ENCODE results near the gene MYOZ3.
A peak's percentile ranks its signal among the peaks of the same experiment; 100 is the strongest.

Gene MYOZ3

GRCh38 chr5:150656191-150657132, 4.6 kb upstream of the MYOZ3 start:
- Mint-ChIP-seq H3K27ac (no peak overlapping the region), H3K9me3 (no peaks in the 10 kb centered on the region), H3K4me1 (ENCODE audit: low read depth) (peaks cover 6% of the 10 kb centered on the region), H3K27me3 (ENCODE audit: low read depth) (peaks cover 11% of the 10 kb centered on the region), H3K36me3 (ENCODE audit: low read depth) (no peaks in the 10 kb centered on the region), H3K4me3 (peak overlapping the region; percentile 78)

DNA sequence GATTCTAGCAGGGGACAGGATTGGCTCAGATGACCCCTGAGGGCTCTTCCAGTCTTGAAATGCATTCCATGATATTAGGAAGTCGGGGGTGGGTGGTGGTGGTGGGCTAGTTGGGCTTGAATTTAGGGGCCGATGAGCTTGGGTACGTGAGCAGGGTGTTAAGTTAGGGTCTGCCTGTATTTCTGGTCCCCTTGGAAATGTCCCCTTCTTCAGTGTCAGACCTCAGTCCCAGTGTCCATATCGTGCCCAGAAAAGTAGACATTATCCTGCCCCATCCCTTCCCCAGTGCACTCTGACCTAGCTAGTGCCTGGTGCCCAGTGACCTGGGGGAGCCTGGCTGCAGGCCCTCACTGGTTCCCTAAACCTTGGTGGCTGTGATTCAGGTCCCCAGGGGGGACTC, 2.9 kb upstream of the MYOZ3 start:
- H3K4me3 Mint-ChIP-seq, result no peak overlapping the region
- no peaks in the 10 kb centered on the region for H3K36me3 Mint-ChIP-seq (ENCODE audit: low read depth)
- H3K4me1 Mint-ChIP-seq (ENCODE audit: low read depth), result peaks cover 6% of the 10 kb centered on the region
- peaks cover 13% of the 10 kb centered on the region for H3K27me3 Mint-ChIP-seq (ENCODE audit: low read depth)
- no peak overlapping the region for H3K27ac Mint-ChIP-seq
- H3K9me3 Mint-ChIP-seq, result no peaks in the 10 kb centered on the region

GRCh38 chr5:150658699-150659265, 2.3 kb upstream of the MYOZ3 start:
- H3K4me1 Mint-ChIP-seq (ENCODE audit: low read depth), result peaks cover 6% of the 10 kb centered on the region
- no peaks in the 10 kb centered on the region for H3K9me3 Mint-ChIP-seq
- H3K4me3 Mint-ChIP-seq, result no peak overlapping the region
- peaks cover 13% of the 10 kb centered on the region for H3K27me3 Mint-ChIP-seq (ENCODE audit: low read depth)
- H3K27ac Mint-ChIP-seq, result no peak overlapping the region
- H3K36me3 Mint-ChIP-seq (ENCODE audit: low read depth), result no peaks in the 10 kb centered on the region

GRCh38 chr5:150659360-150660107, 1.5 kb upstream of the MYOZ3 start:
- H3K27me3 Mint-ChIP-seq (ENCODE audit: low read depth), result peaks cover 14% of the 10 kb centered on the region
- no peaks in the 10 kb centered on the region for H3K9me3 Mint-ChIP-seq
- no peak overlapping the region for H3K4me3 Mint-ChIP-seq
- peaks cover 6% of the 10 kb centered on the region for H3K4me1 Mint-ChIP-seq (ENCODE audit: low read depth)
- H3K36me3 Mint-ChIP-seq (ENCODE audit: low read depth), result no peaks in the 10 kb centered on the region
- H3K27ac Mint-ChIP-seq, result no peak overlapping the region

GRCh38 chr5:150660108-150660831, 781 bp upstream of the MYOZ3 start:
- Mint-ChIP-seq H3K9me3 (no peaks in the 10 kb centered on the region), H3K27ac (no peak overlapping the region), H3K4me3 (peak overlapping the region; percentile 28), H3K4me1 (ENCODE audit: low read depth) (peaks cover 6% of the 10 kb centered on the region), H3K36me3 (ENCODE audit: low read depth) (no peaks in the 10 kb centered on the region), H3K27me3 (ENCODE audit: low read depth) (peaks cover 17% of the 10 kb centered on the region)

DNA sequence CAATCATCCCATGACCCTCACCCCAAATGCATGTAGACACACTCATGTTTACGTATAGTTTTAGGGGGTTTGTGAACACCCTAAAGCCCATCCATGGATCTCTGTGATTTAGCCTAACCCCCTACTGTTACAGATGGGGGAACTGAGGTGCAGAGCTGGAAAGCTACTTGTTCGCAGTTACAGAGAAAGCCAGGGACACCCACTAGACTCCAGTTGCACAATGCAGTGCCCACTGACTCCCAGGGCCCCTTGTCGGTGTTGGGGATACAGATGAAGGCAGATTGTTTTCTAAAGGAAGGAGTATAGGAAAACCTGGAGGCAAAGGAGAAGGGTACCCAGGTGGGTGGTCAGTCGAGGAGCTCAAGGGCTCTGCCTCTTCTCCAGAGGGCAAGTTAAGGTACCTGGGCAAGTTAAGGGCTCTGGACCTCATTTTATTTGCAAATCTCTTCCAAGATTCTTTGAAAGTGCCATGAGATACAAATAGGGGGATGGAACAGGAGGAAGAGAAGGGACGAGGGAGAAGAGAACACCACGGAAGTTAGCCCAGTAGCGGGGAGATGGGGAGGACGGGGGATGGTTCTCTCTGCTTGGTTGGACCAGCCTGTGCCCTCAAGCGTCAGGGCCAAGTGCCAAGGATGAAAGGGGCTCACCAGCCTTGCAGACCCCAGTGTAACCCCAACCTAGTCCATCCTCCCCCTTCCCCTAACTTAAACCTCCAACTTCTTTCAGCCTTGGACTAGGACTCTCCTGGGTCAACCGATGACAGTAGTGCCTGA, 958 bp downstream of the MYOZ3 start:
- Mint-ChIP-seq H3K27me3 (ENCODE audit: low read depth) (peaks cover 17% of the 10 kb centered on the region), H3K9me3 (no peaks in the 10 kb centered on the region), H3K27ac (no peak overlapping the region), H3K4me1 (ENCODE audit: low read depth) (peaks cover 3% of the 10 kb centered on the region), H3K36me3 (ENCODE audit: low read depth) (no peaks in the 10 kb centered on the region), H3K4me3 (no peak overlapping the region)

DNA sequence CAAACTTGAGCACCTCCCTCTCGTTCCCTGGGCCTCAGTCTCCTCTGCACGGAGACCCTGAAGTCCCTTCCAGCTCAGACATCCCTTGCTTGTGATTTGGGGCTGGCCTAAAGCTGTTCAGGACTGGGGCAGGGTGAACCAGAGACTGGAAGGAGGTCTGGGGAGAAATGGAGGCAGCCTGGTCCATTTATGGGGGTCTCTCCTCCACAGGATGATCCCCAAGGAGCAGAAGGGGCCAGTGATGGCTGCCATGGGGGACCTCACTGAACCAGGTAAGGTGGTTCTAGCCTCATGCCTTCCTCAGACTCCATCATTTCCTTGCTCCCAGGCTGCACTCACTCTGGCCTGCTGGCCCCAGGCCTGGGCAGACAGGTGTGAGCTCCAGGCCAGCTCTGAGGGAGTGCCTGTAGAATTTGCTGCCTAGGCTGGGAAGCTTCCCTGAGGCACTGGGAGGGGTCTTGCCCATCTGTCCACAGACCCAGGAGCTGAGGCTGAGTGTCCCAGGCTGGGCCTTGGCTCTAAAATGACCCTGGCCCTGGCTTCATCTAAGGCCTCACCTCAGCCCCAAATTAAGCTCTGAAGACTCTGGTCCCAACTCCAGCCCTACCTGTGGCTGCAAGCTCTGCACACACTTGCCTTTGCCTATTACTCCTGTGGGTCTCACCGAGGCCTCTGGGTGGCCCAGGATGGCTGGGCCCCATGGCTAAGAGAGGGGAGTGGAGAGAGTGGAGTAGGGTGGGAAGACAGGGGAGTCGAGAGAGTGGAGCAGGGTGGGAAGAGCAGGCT, 1.9 kb downstream of the MYOZ3 start:
- Mint-ChIP-seq H3K4me1 (ENCODE audit: low read depth) (no peaks in the 10 kb centered on the region), H3K27ac (no peak overlapping the region), H3K27me3 (ENCODE audit: low read depth) (peaks cover 17% of the 10 kb centered on the region), H3K9me3 (no peaks in the 10 kb centered on the region), H3K4me3 (no peak overlapping the region), H3K36me3 (ENCODE audit: low read depth) (no peaks in the 10 kb centered on the region)

- Mint-ChIP-seq H3K4me1 (ENCODE audit: low read depth) (no peaks in the 10 kb centered on the region), H3K36me3 (ENCODE audit: low read depth) (no peaks in the 10 kb centered on the region), H3K9me3 (no peaks in the 10 kb centered on the region), H3K27ac (no peak overlapping the region), H3K4me3 (no peak overlapping the region), H3K27me3 (ENCODE audit: low read depth) (peaks cover 17% of the 10 kb centered on the region)
Measured at GRCh38 chr5:150663936-150664335, 2.9 kb downstream of the MYOZ3 start.

- no peaks in the 10 kb centered on the region for H3K9me3 Mint-ChIP-seq
- peaks cover 19% of the 10 kb centered on the region for H3K27me3 Mint-ChIP-seq (ENCODE audit: low read depth)
- H3K36me3 Mint-ChIP-seq (ENCODE audit: low read depth), result no peaks in the 10 kb centered on the region
- H3K27ac Mint-ChIP-seq, result no peak overlapping the region
- H3K4me1 Mint-ChIP-seq (ENCODE audit: low read depth), result no peaks in the 10 kb centered on the region
- H3K4me3 Mint-ChIP-seq, result no peak overlapping the region
Measured at GRCh38 chr5:150665044-150665443, 4.0 kb downstream of the MYOZ3 start.

- Mint-ChIP-seq H3K36me3 (ENCODE audit: low read depth) (no peaks in the 10 kb centered on the region), H3K9me3 (no peaks in the 10 kb centered on the region), H3K4me3 (no peak overlapping the region), H3K4me1 (ENCODE audit: low read depth) (peaks cover 3% of the 10 kb centered on the region), H3K27ac (no peak overlapping the region), H3K27me3 (ENCODE audit: low read depth) (peaks cover 24% of the 10 kb centered on the region)
Measured at GRCh38 chr5:150670275-150670947, 9.4 kb downstream of the MYOZ3 start.

DNA sequence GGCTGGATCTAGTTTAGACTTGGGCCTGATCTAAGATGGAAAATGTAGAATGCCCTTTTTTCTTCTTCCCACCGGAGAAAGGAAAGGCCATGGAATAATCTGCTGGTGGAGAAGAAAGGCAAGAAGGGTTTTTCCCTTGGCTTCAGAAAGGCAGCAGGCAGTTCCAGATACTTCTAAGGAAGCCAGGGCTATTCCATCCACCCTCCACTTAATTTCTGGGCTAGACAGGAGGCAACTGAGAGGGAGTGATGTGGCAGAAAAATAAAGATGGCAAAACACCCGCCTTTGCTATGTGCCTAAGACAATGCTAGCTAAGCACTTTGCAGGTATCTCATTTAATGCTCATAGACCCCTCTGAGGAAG, 9.9 kb downstream of the MYOZ3 start:
- H3K27ac Mint-ChIP-seq, result no peak overlapping the region
- H3K4me1 Mint-ChIP-seq (ENCODE audit: low read depth), result peaks cover 3% of the 10 kb centered on the region
- no peak overlapping the region for H3K4me3 Mint-ChIP-seq
- H3K27me3 Mint-ChIP-seq (ENCODE audit: low read depth), result peaks cover 24% of the 10 kb centered on the region
- H3K9me3 Mint-ChIP-seq, result no peaks in the 10 kb centered on the region
- H3K36me3 Mint-ChIP-seq (ENCODE audit: low read depth), result no peaks in the 10 kb centered on the region

DNA sequence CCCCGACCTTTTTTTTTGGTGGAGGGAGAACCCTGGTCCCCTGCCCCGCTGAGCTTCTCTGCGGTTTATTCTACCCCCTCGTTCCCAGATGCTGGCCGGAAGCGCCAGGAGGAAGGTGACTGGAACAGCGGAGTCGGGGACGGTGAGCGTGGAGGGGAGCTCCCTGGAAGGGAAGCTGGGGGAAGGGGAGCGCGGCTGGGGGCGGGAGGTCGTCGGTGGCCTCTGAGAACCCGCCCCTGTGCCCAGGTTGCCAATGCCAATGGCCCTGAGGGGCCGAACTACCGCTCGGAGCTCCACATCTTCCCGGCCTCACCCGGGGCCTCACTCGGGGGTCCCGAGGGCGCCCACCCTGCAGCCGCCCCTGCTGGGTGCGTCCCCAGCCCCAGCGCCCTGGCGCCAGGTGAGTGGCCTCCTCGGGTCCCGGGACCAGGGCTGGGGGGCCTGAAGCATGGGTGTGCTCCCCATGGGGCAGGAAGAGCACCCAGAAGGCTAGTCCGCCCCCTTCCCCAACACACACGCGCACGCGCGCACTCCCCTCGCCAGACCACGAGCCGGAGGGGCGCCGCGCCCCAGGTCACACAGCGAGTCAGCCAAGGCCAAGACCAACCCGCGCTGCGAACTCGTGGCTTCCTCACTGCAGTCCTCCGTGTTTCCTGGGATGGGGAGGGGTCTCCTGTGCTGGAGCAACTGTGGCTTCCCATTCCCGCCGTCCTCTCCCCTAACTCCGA, 10.6 kb downstream of the MYOZ3 start:
- H3K9me3 Mint-ChIP-seq, result no peaks in the 10 kb centered on the region
- H3K4me3 Mint-ChIP-seq, result peak overlapping the region; percentile 77
- peaks cover 24% of the 10 kb centered on the region for H3K27me3 Mint-ChIP-seq (ENCODE audit: low read depth)
- H3K4me1 Mint-ChIP-seq (ENCODE audit: low read depth), result peaks cover 3% of the 10 kb centered on the region
- H3K27ac Mint-ChIP-seq, result no peak overlapping the region
- H3K36me3 Mint-ChIP-seq (ENCODE audit: low read depth), result no peaks in the 10 kb centered on the region

Measured in T-helper 1 cell treated with Interleukin-12 subunit alpha and Interleukin-12 subunit beta and Interleukin-4 antibody, amounts not matched to agents 30 μg/mL and 1 μg/mL, for 36 hours (primary cell).